Stimulated activated CD4-positive, alpha-beta T cell treated with anti-CD3 and anti-CD28 coated beads, Interleukin-1b, Interleukin-23, amount 100 ng/mL, for 4 hours (primary cell): ENCODE measurements around the gene FLT1.

Source experiments
- DNase-seq, 2 donors: peaks; one replicate each; pipeline ENCODE4 v3.0.0-alpha.2; 2020; ENCODE audit warnings: low read depth in 2 of 2

The FLT1 gene

DNA sequence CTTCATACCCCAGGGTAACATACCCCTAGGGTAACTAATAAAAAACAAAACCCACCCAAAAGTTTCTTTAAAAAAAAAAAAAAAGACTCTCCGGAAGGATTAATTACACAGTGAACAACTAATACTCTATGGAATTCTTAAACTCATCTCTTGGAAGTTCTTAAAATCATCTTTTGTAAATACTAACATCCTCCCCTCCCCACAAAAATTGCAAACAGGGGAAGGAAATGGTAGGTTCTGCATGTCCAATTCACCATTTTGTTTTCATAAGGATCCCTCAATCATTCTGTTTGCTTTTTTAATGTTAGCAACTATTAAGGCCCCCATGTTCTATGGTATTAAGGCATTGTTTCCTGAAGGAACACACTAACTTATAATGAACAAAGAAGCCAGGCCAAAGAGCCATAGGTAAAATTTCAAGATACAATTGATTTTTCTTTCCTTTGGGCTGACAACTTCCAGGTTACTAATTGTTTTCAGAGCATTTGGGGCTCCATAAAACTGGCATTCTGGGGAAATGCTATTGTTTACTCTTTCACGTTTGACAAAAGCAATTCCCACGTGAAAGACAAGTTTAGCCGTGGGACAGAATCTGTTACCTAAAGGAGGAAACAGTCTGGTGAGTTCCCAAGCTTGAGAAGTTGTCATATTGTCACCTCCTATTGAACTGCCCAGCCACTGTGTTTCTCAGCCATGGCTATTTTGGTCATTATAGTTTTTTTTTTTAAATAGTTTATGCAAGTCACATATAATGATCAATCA lies 107.0 kb downstream of the FLT1 start:
- no peak for DNase-seq

DNA sequence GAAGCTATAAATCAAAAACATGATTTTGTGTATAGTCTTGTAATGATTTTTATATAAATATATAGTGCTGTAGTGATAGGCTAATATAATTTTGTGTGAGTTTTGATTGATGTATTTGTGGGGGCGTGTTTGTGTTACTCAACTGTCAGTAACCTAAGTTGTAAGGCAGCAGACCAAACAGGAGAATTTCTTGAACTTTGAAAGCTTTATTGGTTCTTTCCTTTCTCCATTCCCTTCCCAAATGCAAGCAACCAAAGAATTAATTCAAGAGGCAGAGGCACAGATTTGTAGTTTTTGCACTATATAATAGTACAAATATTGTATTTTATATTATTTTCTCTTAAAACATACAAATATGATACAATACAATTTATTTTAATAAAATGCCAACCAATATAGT lies 109.6 kb downstream of the FLT1 start:
- no peak for DNase-seq

DNA sequence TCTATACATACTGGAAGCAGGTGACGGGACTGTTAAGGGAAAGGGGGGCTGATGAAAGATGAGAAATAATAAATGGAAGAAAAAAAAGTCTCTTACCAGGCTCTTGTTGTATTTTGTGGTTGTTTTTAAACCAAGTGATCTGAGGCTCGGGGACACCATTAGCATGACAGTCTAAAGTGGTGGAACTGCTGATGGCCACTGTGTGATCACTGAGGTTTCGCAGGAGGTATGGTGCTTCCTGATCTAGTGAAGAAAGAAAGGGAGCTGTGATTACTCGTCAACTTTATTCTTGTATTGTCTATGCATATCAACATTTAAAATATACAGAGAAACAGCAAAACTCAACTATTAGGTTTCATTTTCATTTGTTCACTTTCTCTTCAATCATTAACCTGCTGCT lies 110.1 kb downstream of the FLT1 start:
- DNase-seq: no peak

DNA sequence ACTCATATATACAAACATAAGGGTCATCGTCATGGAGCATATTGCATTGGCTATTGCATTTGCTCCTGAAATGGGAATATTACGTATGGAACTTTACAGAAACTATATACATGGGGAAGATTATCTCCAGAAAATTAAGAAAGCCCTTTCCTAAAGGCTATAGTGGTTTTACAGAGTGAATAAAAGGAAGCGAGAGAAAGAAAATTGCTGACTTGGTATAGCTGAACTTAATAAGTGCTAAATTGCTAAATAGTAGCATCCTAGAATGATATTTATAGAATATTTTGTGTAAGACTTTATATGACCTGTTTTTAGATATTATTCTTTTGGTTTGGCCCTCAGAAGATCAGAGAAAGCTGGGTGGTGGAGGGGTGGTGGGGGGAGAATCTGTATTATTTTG lies 114.6 kb downstream of the FLT1 start:
- no peak for DNase-seq

DNA sequence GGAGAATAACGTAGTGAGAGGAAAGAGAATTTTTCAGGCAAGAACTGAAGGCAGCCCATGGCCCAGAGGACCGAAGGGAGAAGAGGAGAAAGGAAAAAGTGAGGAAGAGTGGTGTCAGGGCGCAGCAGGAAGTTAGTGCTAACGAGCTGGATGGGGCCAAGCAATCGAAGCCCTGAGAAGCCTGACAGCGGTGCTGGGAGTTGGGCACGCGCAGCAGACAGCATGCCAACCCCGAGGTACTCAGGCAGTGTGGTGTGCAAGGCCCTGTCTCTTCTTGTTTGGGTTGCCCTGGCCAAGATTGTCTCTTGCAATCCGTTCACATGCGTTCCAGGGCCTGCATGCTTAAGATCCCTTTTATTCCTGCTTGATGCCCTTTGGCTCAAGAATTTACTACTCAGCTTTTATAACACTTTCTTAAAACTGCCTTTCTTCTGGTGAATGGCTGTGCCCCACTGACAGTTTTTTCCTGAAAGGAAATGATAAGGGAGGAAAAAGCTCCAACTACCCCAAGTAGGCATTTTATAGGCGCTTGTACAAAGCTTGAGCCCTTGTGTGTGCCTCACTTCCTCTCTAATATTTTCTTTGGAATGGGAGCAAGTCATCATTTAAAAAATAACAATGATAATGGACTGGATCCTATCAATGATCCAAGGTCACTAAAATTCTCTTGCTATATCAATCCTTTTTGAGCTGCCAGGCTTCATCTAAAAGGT lies 115.4 kb downstream of the FLT1 start:
- no peak for DNase-seq

DNA sequence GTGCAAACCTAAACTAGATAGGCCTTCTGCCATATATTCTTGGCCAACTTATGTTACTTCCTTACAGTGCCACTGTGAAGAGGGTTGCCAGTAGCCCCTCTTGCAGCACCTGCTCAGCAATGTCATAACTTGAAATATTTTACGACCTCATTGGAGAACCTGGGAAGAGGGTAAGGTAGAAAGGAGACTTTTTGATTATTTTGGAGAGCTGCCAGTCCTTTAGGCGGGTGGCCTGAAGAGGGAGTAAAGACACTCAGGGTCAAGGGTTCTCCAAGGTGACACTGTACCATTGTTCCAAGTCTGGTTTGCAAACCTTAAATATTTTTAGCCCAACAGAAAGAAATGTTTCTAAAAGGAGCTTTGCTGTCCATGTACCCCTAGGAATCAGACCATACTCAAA lies 118.3 kb downstream of the FLT1 start:
- no peak for DNase-seq

DNA sequence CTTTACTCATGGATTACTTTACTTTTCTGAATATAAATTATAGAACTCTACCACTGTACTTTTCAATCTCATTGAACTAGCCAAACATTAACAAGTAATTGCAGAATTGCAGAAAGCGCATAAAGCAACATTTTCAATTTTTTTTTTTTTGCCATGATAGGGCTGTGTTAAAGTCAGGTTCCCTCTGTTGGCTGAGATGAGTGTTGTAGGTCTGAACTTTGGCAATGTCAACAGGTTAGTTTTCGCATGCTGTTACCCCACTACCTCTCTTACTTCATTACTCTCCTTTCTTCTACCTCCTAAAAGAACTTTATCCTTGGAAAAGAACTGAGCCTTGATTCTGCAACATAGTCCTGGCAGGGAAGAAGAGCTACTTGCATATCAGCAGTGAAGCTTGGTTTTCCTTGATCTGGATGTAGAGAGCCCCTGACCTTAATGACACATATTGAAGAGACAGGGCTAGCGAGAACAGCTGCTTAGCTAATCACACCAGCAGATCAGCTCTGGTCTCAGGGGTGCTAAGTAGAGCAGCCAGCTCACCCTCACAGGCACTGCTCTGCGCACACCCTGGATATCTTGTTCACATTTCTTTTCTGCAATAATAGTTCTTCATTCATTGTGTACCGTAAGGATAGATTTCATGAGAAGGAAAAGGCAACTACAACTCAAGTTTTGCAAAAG lies 119.5 kb downstream of the FLT1 start:
- no peak for DNase-seq

DNA sequence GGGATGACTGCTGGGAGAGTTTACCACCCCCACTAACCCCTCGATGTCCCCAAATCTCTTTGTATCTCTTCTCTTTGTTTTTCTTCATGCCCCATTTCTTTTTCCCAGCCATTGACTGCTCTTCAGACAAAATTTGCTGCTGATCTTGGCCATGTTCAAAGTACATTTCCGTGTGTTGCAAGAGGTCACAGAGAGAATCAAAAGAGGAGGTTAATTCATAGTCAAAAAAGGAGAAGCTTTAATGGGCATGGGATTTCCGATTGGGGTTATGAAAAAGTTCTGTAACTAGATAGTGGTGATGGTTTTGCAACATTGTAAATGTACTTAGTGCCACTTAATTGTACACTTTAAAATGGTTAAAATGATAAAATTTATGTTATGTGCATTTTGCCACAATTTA lies 121.1 kb downstream of the FLT1 start:
- DNase-seq: no peak

DNA sequence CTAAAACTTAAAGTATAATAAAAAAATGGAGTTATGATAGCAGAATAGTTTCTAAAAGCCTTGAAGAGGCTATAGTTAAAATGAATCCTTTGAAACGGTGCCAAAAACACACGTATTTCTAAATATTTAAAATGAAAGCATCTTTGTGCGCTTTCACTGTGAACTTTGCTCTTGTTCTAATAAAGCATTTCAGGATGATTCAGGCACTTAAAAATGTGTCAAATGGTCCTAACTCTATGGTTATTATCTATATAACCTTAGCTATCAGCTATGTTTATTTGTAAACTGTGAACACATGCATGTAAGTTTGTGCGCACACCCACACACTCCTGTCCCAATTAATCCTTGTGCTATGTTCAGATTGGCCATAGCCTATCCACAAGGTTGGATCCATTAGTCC lies 124.5 kb downstream of the FLT1 start:
- DNase-seq: no peak

DNA sequence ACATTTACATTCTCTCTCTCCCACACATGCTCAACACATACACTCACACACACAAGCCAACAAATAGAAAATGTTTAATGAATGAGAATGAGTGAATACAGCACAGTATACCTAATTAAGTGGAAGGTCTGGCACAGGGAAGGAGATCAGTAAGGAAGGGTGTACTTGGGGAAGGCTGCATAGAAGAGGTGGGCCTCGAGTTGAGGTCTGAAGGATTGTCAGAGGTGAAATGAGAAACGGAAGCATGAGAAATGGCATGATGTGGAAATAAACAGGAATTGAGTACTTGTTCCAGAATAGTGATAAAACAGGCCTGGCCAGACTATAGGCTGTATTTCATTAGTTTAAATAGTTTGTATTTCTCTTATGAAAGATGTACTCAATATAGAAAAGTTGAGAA lies 136.2 kb downstream of the FLT1 start:
- no peak for DNase-seq

DNA sequence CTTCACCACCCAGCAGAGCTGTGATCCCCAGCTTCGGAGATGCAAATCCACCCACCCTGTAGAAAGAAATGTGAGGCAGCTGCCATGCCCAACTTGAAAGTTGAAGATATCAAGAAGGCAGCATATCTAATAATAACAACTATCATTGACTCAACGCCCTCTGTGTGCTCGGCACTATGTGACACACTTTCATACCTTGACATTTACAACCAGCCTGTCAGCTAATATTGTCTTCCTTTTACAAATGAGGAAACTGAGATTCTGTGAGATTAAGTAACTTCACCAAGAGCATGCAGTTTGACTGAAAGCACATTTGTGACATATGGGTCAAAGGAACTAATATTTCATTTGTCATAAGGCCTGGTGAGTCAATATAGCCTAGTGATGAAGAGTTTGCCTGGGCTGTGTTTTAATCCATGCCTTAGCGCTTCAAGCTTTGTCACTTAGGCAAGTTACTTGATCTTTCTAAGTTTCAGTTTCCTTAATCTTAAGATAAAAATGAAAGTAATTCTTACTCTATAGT lies 137.0 kb downstream of the FLT1 start:
- no peak for DNase-seq

DNA sequence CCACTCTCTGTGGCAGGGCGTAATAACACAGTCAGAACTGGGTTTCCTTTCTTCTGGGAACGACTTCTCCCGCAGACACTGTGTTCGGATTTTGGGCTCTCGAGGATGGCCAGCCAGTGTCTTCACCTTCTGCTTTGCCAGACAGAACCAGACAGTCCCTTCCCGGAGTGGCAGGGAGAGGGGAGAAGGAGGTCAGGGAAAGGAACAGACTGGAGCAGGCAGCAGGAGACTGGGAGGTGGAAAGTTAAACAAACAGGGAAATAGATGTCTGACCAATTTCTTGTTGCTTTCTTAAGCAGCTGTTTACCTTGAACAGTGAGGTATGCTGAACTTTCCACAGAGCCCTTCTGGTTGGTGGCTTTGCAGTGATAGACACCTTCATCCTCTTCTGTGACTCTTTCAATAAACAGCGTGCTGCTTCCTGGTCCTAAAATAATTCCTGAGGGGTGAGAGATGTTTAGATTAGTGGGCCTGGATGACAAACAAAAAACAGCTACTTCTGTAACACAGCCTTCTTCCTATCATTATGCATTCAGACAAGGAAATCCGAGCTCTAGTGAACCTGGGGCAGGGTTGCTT lies 137.6 kb downstream of the FLT1 start:
- DNase-seq: no peak

DNA sequence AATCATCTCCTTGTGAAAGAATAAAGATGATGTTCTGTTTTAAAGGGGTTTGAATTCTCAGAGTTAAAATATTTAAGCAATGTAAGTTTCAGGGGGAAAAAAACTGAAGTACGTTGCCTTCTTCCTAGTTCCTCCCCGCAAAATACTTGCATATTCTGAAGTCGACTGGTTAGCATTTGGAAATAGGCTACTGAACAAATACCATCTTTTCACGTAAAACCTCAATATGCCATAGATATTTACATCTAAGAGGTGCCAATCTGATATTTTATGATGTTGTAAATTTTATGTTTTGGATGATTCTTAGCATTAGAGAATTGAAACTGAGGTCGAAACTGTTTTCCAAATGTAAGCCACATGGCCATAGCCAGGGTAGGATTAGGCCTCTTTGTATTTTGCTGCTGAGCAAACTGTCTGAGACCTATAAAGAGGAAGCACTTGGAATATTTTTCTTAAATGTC lies 138.3 kb downstream of the FLT1 start:
- DNase-seq: no peak

DNA sequence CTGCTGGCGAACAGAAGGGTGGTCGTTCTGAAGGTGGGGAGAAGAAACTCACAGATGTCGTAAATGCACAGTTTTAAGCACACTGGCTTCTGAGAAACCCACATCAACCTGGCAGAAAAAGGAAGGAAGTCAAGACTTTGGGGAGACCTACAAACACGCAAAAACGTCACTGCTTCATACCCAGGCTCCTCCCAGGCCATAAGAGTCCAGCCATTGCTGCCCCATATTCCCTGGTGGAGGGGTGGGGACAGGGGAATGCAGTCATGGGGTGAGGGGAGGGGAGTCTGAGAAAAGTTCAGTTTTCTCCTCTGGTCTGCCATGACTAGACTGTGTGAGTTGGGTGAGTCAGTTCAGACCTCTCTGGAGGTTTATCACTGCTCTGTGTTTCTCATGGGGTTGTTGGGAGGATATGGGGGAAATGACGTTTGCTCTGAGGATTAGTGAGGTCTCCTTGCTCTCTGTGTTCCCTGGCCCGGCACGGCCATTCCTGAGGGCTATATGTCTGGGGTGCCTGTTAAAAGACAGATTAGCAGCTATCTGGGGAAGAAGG lies 139.0 kb downstream of the FLT1 start:
- DNase-seq: no peak

DNA sequence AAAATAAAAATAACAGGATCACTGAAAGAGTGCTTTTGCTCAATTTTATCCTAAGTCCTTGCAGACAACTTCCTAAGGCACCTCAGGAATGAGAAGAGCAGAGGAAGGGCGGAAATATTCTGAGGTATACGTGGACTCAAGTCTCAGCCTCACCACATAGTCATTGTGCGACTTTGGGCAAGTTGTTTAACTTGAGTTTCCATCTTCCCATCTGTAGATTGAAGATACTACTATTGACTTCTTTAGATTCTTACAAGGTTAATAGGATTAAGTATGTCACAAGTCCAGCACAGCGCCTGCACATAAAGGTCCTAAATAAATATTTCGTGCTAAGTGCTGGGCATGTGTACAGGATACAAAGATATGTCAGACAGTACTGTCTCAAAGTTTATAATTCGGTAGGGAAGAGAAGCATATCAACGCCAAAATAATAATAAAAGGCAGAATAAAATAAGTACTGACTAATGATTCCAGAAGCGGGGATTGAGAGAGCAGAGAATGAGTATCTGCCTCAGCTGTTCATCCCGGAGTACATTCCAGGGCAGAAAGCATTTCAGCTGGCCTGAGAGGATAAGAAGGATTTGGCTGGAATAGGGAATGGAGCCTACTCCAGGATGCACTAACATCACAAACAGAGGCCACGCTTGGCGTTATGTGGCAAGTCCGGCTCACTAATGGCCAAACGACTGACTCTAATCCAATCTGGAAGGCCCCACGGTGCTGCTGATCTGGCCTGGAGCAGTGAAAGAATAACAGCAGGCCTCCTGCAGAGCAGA lies 139.7 kb downstream of the FLT1 start:
- no peak for DNase-seq

DNA sequence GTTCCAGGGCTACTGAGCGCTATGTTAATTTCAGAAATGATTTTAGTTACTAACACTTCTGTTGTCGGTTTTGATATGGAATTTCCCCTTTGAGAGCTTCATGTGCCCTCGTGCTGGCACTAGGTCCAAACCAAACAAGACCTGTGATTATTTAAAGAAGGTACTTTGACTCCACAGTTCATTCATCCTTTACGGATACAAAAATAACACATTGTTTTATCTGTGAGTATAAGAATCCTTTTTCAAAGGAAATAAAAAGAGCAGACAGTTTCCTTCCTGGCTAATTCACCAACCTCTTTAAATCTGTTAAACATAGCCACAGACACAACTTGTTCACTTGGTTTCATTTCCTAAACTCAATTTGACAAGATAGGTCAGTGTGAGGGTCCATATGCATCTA lies 141.2 kb downstream of the FLT1 start:
- no peak for DNase-seq

DNA sequence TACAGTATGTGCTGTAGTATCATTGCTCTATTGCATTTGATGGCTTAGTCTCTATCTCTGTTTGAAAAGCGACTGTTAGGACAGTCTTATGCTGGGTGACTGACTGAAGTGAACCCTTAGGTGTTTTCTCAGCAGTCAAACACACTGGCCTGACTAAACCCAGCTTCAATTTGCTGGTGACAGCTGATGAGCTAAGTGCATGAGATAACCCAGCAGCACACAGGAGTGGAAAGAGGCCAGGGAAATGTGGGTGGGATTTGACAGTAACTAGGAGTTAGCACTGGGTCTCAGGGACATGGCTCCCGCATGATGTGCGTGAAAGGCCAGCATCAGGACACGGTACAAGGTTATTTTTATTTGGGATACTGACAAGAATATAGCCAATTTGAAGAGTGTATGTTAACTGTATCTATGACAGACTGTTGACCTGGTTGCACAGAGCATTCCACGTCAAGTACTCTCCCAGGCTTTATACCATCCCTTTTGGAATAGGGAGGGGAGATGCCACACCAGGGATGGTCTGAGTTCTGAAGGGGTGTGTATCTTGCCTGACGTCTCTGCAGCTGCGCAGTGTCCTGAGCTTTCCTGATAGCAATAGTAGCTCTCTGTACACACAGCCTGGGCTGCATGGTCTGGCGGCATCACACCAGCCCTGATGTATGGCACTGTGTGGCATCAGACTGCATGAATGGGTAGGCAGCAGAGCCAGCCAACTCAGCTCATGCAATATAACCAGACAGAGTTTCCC lies 144.8 kb downstream of the FLT1 start:
- no peak for DNase-seq

DNA sequence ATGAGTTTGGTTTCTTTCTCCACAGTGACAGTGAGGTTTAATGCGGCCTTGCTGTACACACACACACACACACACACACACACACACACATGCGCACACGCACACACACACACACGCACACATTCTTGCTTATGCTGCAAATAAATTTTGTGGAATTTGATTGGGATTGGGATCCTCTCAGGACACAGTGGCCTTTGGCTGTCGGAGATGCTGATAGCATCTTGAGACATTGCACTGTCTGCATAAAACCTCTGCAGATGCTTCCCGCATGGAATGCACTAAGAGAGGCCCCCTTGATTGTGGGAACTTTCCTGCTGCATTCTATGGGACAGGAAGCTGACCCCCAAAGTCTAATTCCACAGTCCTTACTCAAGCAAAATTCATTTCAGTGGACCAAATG lies 145.6 kb downstream of the FLT1 start:
- no peak for DNase-seq

DNA sequence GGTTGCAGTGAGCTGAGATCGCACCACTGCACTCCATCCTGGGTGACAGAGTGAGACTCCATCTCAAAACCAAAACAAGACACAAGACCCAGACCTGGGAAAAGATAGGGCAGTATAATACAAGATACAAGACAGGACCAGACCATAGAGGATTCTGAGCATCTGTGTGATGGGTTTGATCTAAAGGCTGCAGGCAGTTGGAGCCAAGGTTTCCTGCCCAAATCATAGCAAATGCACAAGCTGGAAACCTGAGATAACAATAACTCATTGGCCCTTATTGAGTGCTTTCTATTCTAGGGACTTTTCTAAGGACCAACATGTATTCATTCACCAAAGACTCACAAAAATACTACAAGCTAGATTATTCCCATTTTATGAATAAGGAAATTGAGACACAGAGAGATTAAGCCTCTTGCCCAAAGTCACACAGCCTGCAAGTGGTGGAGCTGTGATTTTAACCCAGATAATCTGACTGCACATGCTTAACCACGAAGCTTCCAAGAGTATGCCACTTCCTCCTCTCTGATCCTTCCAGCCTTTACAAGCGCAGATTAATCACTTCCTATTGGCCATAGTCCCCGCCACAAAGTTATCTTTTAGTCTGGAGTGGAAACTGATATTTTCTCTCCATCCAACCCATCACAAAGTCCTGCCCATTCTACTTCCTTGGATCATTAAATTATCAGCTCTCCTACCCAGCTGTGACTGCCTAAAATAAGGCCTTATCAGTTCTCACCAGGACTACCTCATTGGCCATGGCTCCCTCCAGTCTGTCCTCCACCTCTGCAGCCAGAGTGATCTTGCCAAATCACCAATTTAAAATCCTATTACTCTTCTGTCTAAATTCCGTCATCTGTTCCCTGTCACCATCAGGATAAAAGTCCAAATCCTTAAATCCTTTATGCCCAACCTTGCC lies 147.2 kb downstream of the FLT1 start:
- DNase-seq: no peak
